GM19099 (cell line): ENCODE results near the gene NOL4L.

Experiments
- POLR2A ChIP-seq: IDR thresholded peaks from 3 replicates; pipeline ENCODE4 v1.6.1; 2011; ENCODE audit warnings: low read depth; ENCODE audit not compliant: insufficient read length; ENCODE audit errors: extremely low read depth

NOL4L gene

DNA sequence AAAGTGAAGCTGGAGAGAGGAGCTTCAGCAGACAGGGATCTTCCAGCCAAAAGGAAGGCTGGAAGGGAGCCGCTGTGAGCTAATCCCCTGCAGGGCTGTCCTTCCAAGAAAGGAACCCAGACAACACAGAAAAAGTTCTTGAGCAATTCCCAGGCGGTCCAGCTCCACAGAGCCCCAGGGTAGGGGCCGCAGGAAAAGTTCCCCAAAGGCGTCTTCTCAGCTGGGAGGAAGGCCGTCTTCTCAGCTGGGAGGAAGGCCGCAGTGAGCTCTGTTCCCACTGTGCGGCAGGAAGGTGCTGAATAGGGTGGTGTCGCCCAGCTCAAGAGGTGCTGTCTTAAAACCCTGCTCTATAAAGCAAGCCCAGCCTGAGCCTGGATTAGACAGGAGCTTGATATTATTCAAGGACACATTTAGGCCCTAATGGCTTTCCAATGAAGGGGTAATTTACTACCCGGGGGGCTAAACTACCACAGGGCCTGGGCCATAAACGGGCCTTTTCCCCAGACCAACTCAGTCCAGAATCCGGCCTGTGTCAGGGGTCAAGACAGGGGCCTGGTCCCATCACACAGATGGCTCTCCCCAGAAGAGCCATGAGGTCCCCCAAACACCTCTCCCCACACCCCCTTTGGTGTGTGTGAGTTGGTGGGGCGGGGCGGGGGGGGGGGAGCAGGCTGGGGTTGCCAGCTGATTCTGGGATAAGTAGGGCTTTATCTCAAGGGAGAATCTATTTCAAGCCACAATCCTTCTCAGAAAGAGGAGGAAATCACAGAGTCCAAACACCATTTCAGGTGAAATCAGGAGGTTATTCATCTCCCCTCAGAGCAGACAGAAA lies 103.6 kb downstream of the NOL4L start:
- no peak for TF ChIP-seq POLR2A

DNA sequence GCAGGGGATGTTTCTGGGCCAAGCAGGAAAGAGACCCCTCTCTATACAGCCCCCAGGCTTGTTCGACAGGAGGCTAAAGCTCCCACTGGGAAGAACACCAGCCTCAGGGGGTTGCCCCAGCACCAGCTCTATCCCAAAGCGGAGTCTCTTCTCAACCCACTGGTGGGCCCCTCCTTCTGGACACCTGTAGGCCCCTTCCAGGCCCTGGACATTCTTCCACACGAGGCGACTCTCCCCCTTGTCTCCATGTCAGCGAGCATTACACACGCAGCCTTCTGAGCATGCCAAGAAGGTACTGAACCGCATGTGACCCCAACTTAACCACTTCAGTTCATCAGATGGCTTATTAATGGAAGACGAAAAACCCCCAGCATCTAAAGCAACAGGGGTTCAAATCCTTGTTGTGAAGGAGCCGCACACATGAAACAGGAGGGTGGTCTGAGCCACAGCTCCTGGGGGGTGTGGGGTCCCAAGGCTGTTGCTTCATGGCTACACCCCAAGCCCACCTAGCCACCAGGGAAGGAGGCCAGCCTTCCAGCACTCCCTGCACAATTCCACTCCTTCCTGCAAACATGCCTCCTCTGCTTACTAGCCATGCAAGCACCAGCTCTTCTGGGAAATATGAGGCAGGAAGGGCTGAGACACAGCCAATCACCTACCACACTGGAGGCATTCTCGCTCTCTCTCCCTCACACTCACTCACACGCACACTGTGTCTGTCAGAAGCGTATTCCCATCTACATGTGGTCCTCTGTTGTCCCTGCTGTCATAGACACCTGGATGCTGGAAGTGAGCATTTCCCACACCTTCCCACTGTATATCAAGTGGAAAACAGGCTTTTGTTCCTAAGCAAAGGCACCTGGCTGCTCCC lies 104.5 kb downstream of the NOL4L start:
- no peak for TF ChIP-seq POLR2A

DNA sequence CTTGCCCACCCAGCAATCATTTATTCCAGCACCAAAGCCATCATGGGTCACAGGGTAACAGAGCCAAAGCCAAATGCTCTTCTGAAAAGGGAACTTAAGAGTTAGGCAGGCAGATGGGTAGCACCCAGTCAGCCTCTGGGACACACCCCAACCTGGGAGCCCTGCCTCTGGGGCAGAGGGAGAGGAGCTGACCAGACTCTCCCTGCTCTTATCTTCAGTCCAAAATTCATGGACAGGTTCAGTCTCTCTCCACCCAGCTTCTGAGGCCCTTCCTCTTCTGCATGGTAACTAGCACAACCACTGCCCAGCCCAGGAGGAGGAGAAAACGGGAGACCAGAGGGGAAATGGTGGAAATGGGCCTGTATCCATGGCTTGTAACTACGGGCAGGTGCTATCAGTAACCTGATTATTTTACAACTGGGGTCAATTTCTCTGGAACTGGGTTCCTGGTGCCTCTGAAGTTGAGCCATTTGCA lies 105.4 kb downstream of the NOL4L start:
- TF ChIP-seq POLR2A = no peak

GRCh38 chr20:32479012-32479411 lies 106.1 kb downstream of the NOL4L start:
- TF ChIP-seq POLR2A = no peak

GRCh38 chr20:32478576-32478975 lies 106.6 kb downstream of the NOL4L start:
- TF ChIP-seq POLR2A = no peak

- TF ChIP-seq POLR2A = no peak
Observed at GRCh38 chr20:32477594-32478512, 107.3 kb downstream of the NOL4L start.

DNA sequence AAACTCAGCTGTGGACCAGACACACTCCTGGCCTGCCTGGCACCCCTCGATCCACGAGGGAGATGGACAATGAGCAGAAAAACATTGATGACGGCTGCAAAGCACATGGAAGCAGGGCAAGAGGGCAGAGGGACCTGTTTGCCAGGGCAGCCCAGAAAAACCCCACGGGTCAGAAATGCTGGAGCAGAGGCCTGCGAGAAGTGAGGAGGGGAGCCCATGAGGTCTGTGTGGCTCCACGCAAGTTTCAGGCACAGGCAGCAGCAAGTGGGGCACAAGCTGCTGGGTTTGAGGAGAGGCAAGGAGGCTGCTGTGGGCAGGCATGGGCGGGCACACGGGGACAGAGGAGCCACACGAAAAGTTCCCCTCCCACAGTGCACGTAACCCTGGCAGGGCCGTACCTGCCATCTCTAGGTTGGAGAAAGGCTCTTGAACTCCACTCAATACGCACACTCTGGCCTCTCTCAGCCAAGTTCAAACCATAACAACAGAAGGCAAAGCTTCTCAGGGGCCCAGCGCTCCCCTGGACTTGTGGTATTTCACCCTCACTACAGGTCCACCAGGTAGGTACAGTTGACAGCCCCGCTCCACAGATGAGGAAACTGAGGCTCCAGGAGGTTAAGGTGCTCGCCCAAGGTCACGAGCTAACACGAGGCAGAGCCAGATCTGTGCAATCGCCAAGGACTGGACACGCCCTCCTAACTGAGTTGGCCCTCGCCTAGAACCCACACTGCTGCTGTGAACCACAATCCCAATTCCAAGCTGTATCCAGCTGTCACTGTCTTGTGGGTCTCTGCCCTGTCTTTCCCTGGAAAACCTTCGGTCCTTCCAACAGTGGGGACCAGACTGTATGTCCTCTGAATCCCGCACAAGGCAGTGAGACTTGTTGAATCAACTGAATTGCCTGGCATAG lies 108.2 kb downstream of the NOL4L start:
- no peak for TF ChIP-seq POLR2A

- no peak for TF ChIP-seq POLR2A
Observed at GRCh38 chr20:32474967-32475811, 109.9 kb downstream of the NOL4L start.

GRCh38 chr20:32474717-32474966 lies 110.5 kb downstream of the NOL4L start:
- no peak for TF ChIP-seq POLR2A

GRCh38 chr20:32474009-32474716 lies 111.0 kb downstream of the NOL4L start:
- no peak for TF ChIP-seq POLR2A

GRCh38 chr20:32473231-32474008 lies 111.7 kb downstream of the NOL4L start:
- TF ChIP-seq POLR2A = no peak
